GM12875 (cell line): ENCODE data around the gene DPF1.

ENCODE experiments used
- H3K4me3 ChIP-seq: one replicate; pipeline ENCODE4 v1.5.1; 2011; ENCODE audit warnings: low read depth, low read length, control low read depth
- TF ChIP-seq, protein P1 (sequence below): IDR thresholded peaks from 2 replicates; pipeline ENCODE4 v1.5.1; 2011; ENCODE audit warnings: low read depth, mild to moderate bottlenecking, control low read depth, inconsistent platforms, low read length, moderate library complexity, borderline replicate concordance; ENCODE audit not compliant: insufficient read depth

DPF1 gene

DNA sequence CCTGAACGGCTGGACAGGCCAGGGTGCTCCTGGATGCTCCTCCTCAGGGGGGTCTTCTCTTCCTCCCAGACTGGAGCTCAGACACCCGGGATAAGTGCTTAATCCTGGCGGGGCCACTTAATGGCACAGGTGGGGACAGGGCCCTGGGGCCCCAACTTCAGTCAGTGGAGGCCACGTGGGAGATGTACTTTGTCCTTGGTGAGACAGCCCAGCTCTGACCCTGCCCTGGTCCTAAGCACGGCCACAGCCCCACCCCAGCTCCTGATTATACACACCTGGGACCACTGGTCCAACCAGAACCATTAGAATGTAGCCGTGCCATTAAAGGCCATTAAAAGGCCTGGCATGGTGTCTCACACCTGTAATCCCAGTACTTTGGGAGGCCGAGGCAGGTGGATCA lies 24.4 kb upstream of the DPF1 start:
- TF ChIP-seq, protein P1, sequence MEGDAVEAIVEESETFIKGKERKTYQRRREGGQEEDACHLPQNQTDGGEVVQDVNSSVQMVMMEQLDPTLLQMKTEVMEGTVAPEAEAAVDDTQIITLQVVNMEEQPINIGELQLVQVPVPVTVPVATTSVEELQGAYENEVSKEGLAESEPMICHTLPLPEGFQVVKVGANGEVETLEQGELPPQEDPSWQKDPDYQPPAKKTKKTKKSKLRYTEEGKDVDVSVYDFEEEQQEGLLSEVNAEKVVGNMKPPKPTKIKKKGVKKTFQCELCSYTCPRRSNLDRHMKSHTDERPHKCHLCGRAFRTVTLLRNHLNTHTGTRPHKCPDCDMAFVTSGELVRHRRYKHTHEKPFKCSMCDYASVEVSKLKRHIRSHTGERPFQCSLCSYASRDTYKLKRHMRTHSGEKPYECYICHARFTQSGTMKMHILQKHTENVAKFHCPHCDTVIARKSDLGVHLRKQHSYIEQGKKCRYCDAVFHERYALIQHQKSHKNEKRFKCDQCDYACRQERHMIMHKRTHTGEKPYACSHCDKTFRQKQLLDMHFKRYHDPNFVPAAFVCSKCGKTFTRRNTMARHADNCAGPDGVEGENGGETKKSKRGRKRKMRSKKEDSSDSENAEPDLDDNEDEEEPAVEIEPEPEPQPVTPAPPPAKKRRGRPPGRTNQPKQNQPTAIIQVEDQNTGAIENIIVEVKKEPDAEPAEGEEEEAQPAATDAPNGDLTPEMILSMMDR, result no peak
- H3K4me3 ChIP-seq, result no peak overlapping the region

DNA sequence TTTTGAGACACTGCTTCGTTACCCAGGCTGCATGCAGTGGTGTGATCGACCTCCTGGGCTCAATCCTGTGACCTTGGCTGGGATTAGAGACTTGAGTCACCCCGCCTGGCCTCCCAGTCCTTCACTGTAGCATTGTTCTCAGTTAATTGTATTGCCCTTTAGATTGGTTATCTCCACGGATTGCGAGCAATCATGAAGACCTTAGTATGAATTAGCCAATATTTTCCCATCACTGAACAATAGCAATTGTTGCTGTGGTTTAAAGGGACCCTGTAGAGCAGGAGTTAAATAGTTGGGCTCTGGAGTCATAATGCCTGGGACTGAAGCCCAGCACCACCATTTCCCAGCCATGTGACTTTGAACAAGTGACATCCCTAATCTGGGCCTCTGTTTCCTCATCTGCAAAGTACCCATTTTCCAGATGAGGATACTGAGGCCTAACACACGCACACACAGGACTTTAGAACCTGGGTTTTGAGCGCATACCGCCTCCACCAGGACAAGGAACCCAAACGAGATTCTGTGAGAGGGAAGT lies 23.8 kb upstream of the DPF1 start:
- TF ChIP-seq, protein P1, result no peak
- no peak overlapping the region for H3K4me3 ChIP-seq

DNA sequence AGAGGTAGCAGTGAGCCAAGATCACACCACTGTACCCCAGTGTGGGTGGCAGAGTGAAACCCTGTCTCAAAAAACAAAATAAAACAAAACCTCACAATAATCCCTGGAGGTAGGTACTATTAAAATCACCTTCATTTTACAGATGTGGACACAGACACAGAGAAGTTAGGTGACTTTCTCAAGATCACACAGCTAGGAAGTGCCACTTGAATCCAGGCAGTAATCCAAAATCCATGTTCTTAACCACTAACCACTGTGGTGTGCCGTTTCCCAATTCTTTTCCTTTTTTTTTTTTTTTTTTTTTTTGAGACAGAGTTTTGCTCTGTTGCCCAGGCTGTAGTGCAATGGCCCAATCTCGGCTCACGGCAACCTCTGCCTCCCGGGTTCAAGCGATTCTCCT lies 23.1 kb upstream of the DPF1 start:
- TF ChIP-seq, protein P1, result no peak
- no peak overlapping the region for H3K4me3 ChIP-seq

DNA sequence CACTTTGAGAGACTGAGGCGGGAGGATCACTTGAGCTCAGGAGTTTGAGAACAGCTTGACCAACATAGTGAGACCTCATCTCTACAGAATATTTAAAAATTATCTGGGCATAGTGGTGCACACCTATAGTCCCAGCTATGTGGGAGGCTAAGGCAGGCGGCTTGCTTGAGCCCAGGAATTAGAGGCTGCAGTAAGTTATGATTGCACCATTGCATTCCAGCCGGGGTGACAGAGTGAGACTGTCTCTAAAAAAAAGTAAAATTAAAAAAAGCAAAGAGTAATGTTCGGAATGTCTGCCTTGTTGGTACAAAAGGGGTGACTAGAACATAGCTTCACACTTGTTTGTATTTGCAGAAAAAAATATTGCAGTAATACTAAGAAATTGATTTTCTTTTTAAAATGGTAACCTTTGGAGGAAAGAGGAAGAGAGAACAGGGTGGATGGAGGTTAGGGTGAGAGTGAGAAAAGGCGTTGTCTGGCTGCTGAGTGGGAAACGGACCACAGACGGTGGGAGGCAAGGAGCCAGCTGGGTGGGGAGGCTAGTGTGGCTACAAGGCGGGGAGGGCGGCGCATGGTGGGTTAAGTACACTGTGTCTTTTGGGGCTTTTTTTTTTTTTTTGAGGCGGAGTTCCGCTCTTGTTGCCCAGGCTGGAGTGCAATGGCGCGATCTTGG lies 21.9 kb upstream of the DPF1 start:
- H3K4me3 ChIP-seq, result no peak overlapping the region
- TF ChIP-seq, protein P1, result no peak

DNA sequence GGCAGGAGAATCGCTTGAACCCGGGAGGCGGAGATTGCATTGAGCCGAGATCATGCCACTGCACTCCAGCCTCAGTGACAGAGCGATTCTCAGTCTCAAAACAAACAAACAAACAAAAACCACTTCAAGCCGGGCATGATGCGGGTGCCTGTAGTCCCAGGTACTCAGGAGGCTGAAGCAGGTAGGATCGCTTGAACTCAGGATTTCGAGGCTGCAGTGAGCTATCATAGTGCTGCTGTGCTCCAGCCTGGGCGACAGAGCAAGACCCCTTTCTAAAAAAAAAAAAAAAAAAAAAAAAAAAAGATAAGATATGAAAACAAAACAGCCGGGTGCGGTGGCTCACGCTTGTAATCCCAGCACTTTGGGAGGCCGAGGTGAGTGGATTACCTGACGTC lies 19.3 kb upstream of the DPF1 start:
- H3K4me3 ChIP-seq, result no peak overlapping the region

DNA sequence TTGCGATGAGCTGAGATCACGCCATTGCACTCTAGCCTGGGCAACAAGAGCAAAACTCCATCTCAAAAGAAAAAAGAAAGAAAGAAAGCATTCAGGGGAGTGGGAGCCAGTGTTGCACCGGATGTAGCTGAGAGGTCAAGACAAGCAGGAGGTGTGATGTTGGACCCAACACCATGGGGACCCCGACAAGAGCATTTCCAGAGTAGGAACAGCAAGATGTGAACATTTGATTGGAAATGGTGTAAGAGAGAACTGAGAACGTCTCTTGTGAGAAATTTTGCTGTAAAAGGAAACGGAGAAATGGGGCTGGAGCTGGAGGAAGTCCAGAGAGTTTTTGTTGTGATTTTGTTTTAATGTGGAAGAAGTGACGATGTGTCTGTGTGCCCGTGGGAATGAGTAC lies 15.8 kb upstream of the DPF1 start:
- TF ChIP-seq, protein P1, result no peak

More for the DNA sequence above, 19.3 kb upstream of the DPF1 start:
- TF ChIP-seq, protein P1, result no peak

DNA sequence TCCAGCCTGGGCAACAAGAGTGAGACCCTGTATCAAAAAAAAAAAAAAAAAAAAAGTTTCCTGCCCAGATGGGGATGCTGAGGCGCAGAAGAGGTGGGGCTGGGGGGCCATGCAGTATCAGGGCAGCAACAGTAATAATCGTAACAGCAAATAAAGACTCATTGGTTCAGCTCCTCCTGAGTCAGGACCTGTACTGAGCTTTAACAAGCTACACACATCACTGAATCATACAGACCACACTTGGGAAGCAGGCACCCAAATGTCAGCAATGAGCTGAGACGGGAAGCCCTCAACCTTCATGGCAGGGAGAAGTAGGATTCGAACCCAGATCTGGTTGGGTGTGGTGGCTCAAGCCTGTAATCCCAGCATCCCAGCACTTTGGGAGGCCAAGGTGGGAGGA lies 10.6 kb upstream of the DPF1 start:
- TF ChIP-seq, protein P1, result no peak
- no peak overlapping the region for H3K4me3 ChIP-seq

More for the DNA sequence above, 15.8 kb upstream of the DPF1 start:
- no peak overlapping the region for H3K4me3 ChIP-seq
